NCI-H2029 treated with DMSO at 0.1 percent for 48 hours (cell line): ENCODE data around the gene ZDHHC15.
"Not testable (repeated sequence)": the region's sequence is repeated elsewhere in the genome, so short reads cannot be mapped to it uniquely, and the experiment has no call there.

Experiments used
- DNase-seq: peaks from one replicate; lab custom pipeline; 2025; lab: John Stamatoyannopoulos, UW

Gene ZDHHC15

GRCh38 chrX:75522565-75523431 lies at the start of gene ZDHHC15:
Gene ZDHHC15, minus strand, starts transcription at chrX:75523037. Its CDS starts 13 bp downstream, at chrX:75523024.
- no peak for DNase-seq

- not testable (repeated sequence) for DNase-seq
Measured at GRCh38 chrX:75560544-75560943, 37.7 kb upstream of the ZDHHC15 start.

- no peak for DNase-seq
Measured at GRCh38 chrX:75547783-75548182, 24.9 kb upstream of the ZDHHC15 start.

- DNase-seq, result no peak
Measured at GRCh38 chrX:75546724-75547511, 24.1 kb upstream of the ZDHHC15 start.

GRCh38 chrX:75544786-75545185 lies 21.9 kb upstream of the ZDHHC15 start:
- no peak for DNase-seq

- no peak for DNase-seq
Measured at GRCh38 chrX:75483933-75484332, 38.9 kb downstream of the ZDHHC15 start.

GRCh38 chrX:75461780-75462179 lies 61.1 kb downstream of the ZDHHC15 start:
- not testable (repeated sequence) for DNase-seq

GRCh38 chrX:75421688-75422230 lies 101.1 kb downstream of the ZDHHC15 start:
- no peak for DNase-seq

GRCh38 chrX:75407153-75407552 lies 115.7 kb downstream of the ZDHHC15 start:
- DNase-seq, result not testable (repeated sequence)

GRCh38 chrX:75390470-75390869 lies 132.4 kb downstream of the ZDHHC15 start:
- DNase-seq, result no peak

GRCh38 chrX:75369721-75370120 lies 153.1 kb downstream of the ZDHHC15 start:
- no peak for DNase-seq

GRCh38 chrX:75366861-75367260 lies 156.0 kb downstream of the ZDHHC15 start:
- DNase-seq, result no peak

- no peak for DNase-seq
Measured at GRCh38 chrX:75365243-75365975, 157.4 kb downstream of the ZDHHC15 start.

- no peak for DNase-seq
Measured at GRCh38 chrX:75361788-75362187, 161.0 kb downstream of the ZDHHC15 start.

- DNase-seq, result not testable (repeated sequence)
Measured at GRCh38 chrX:75348601-75349000, 174.2 kb downstream of the ZDHHC15 start.

- DNase-seq, result no peak
Measured at GRCh38 chrX:75337525-75337924, 185.3 kb downstream of the ZDHHC15 start.

GRCh38 chrX:75335127-75335458 lies 187.7 kb downstream of the ZDHHC15 start:
- DNase-seq, result no peak

- DNase-seq, result not testable (repeated sequence)
Measured at GRCh38 chrX:75334407-75335126, 188.3 kb downstream of the ZDHHC15 start.

- no peak for DNase-seq
Measured at GRCh38 chrX:75327607-75328006, 195.2 kb downstream of the ZDHHC15 start.
